Activated naive CD8-positive, alpha-beta T cell treated with anti-CD3 and anti-CD28 coated beads, Interleukin-2, amount 50 U/mL, for 16 hours (primary cell): Measurements from ENCODE around the gene ADAMTS16.

Experiments used
- DNase-seq: peaks from one replicate; pipeline ENCODE4 v3.0.0-alpha.2; 2020; ENCODE audit warnings: low read depth, low spot score

Gene ADAMTS16

GRCh38 chr5:5188376-5189050 is 48.4 kb downstream of the ADAMTS16 start:
- DNase-seq: no peak

- DNase-seq: no peak
Measured at GRCh38 chr5:5189051-5189430, 48.9 kb downstream of the ADAMTS16 start.

GRCh38 chr5:5191906-5192305 is 51.8 kb downstream of the ADAMTS16 start:
- DNase-seq: no peak

GRCh38 chr5:5192681-5193080 is 52.6 kb downstream of the ADAMTS16 start:
- no peak for DNase-seq

GRCh38 chr5:5195128-5195918 is 55.2 kb downstream of the ADAMTS16 start:
- DNase-seq: no peak

- DNase-seq: no peak
Measured at GRCh38 chr5:5198135-5198534, 58.0 kb downstream of the ADAMTS16 start.

GRCh38 chr5:5198815-5199214 is 58.7 kb downstream of the ADAMTS16 start:
- no peak for DNase-seq

- DNase-seq: no peak
Measured at GRCh38 chr5:5199495-5199894, 59.4 kb downstream of the ADAMTS16 start.

- DNase-seq: no peak
Measured at GRCh38 chr5:5200133-5200532, 60.0 kb downstream of the ADAMTS16 start.

GRCh38 chr5:5202321-5202720 is 62.2 kb downstream of the ADAMTS16 start:
- no peak for DNase-seq

GRCh38 chr5:5203451-5203850 is 63.3 kb downstream of the ADAMTS16 start:
- DNase-seq: no peak

- DNase-seq: no peak
Measured at GRCh38 chr5:5207828-5208227, 67.7 kb downstream of the ADAMTS16 start.

GRCh38 chr5:5209089-5209488 is 69.0 kb downstream of the ADAMTS16 start:
- DNase-seq: no peak

- DNase-seq: no peak
Measured at GRCh38 chr5:5209510-5210286, 69.6 kb downstream of the ADAMTS16 start.

GRCh38 chr5:5217371-5217770 is 77.2 kb downstream of the ADAMTS16 start:
- DNase-seq: no peak

GRCh38 chr5:5218396-5218795 is 78.3 kb downstream of the ADAMTS16 start:
- DNase-seq: no peak

- DNase-seq: no peak
Measured at GRCh38 chr5:5219541-5219940, 79.4 kb downstream of the ADAMTS16 start.

- DNase-seq: no peak
Measured at GRCh38 chr5:5220901-5221631, 80.9 kb downstream of the ADAMTS16 start.

GRCh38 chr5:5221724-5222123 is 81.6 kb downstream of the ADAMTS16 start:
- DNase-seq: no peak

GRCh38 chr5:5231576-5231975 is 91.4 kb downstream of the ADAMTS16 start:
- DNase-seq: no peak

- DNase-seq: no peak
Measured at GRCh38 chr5:5234912-5235311, 94.8 kb downstream of the ADAMTS16 start.

- no peak for DNase-seq
Measured at GRCh38 chr5:5235685-5236084, 95.6 kb downstream of the ADAMTS16 start.
